ENCODE results near the gene CRMP1. TPM values are rescaled to one million over a fixed set of nuclear protein-coding genes. Genes with fewer than 3 reads are reported as not detected.

CRMP1 gene
- total and polyA plus RNA-seq, 3 donors from 2014 or later, result 5.0 to 9.4 (median 8.9) TPM

- Histone ChIP-seq H3K27me3 (no peaks in the 10 kb centered on the region), H3K4me3 (no peak overlapping the region), H3K4me1 (no peaks in the 10 kb centered on the region), H3K36me3 (ENCODE audit: low read depth, missing control alignments) (no peaks in the 10 kb centered on the region), H3K9me3 (no peaks in the 10 kb centered on the region), H3K27ac (no peak overlapping the region)
- 71 to 79% methylated on average over 8 of the region's 8 CpGs for WGBS, 2 donors
- intact Hi-C loops (cut with DNase I; ENCODE audit: low total_unique reads), result no loop called here
- no peak for TF ChIP-seq POLR2A (IDR thresholded peaks at IDR 0.05)
- TF ChIP-seq CTCF (IDR thresholded peaks at IDR 0.05), result no peak
- no peak for DNase-seq
Measured at GRCh38 chr4:5928844-5929420, 36.0 kb upstream of the CRMP1 start.

- no peaks in the 10 kb centered on the region for H3K27me3 ChIP-seq
- H3K4me3 ChIP-seq, result no peak overlapping the region
- no peak for TF ChIP-seq POLR2A (IDR thresholded peaks at IDR 0.05)
- no peak for TF ChIP-seq CTCF (IDR thresholded peaks at IDR 0.05)
- H3K9me3 ChIP-seq, result no peaks in the 10 kb centered on the region
- intact Hi-C loops (cut with DNase I; ENCODE audit: low total_unique reads), result no loop called here
- H3K4me1 ChIP-seq, result no peaks in the 10 kb centered on the region
- DNase-seq, result no peak
- 73 to 79% methylated on average over 8 of the region's 8 CpGs for WGBS, 2 donors
- H3K36me3 ChIP-seq (ENCODE audit: low read depth, missing control alignments), result no peaks in the 10 kb centered on the region
- no peak overlapping the region for H3K27ac ChIP-seq
Measured at GRCh38 chr4:5928274-5928673, 35.4 kb upstream of the CRMP1 start.

GRCh38 chr4:5927747-5928146 lies 34.9 kb upstream of the CRMP1 start:
- WGBS, 2 donors, result 74 to 87% methylated on average over 4 of the region's 4 CpGs
- Histone ChIP-seq H3K9me3 (no peaks in the 10 kb centered on the region), H3K4me3 (no peak overlapping the region), H3K36me3 (ENCODE audit: low read depth, missing control alignments) (no peaks in the 10 kb centered on the region), H3K27me3 (no peaks in the 10 kb centered on the region), H3K27ac (no peak overlapping the region), H3K4me1 (no peaks in the 10 kb centered on the region)
- no peak for DNase-seq
- TF ChIP-seq CTCF (IDR thresholded peaks at IDR 0.05), result no peak
- no peak for TF ChIP-seq POLR2A (IDR thresholded peaks at IDR 0.05)
- intact Hi-C loops (cut with DNase I; ENCODE audit: low total_unique reads), result no loop called here

- H3K9me3 ChIP-seq, result no peaks in the 10 kb centered on the region
- TF ChIP-seq CTCF (IDR thresholded peaks at IDR 0.05), result no peak
- TF ChIP-seq POLR2A (IDR thresholded peaks at IDR 0.05), result no peak
- DNase-seq, result no peak
- H3K36me3 ChIP-seq (ENCODE audit: low read depth, missing control alignments), result no peaks in the 10 kb centered on the region
- no peak overlapping the region for H3K4me3 ChIP-seq
- H3K27me3 ChIP-seq, result no peaks in the 10 kb centered on the region
- no peaks in the 10 kb centered on the region for H3K4me1 ChIP-seq
- 79 to 83% methylated on average over 3 of the region's 3 CpGs for WGBS, 2 donors
- no peak overlapping the region for H3K27ac ChIP-seq
- intact Hi-C loops (cut with DNase I; ENCODE audit: low total_unique reads), result no loop called here
Measured at GRCh38 chr4:5927116-5927515, 34.2 kb upstream of the CRMP1 start.

- no peak overlapping the region for H3K4me3 ChIP-seq
- intact Hi-C loops (cut with DNase I; ENCODE audit: low total_unique reads), result no loop called here
- no peak overlapping the region for H3K27ac ChIP-seq
- no peaks in the 10 kb centered on the region for H3K9me3 ChIP-seq
- H3K36me3 ChIP-seq (ENCODE audit: low read depth, missing control alignments), result no peaks in the 10 kb centered on the region
- WGBS, 2 donors, result 76 to 83% methylated on average over 7 of the region's 7 CpGs
- no peaks in the 10 kb centered on the region for H3K27me3 ChIP-seq
- H3K4me1 ChIP-seq, result no peaks in the 10 kb centered on the region
- no peak for DNase-seq
- TF ChIP-seq POLR2A (IDR thresholded peaks at IDR 0.05) (no peak), CTCF (IDR thresholded peaks at IDR 0.05) (no peak)
Measured at GRCh38 chr4:5926598-5926997, 33.7 kb upstream of the CRMP1 start.
